ENCODE data around the gene ITGA11.

DNA sequence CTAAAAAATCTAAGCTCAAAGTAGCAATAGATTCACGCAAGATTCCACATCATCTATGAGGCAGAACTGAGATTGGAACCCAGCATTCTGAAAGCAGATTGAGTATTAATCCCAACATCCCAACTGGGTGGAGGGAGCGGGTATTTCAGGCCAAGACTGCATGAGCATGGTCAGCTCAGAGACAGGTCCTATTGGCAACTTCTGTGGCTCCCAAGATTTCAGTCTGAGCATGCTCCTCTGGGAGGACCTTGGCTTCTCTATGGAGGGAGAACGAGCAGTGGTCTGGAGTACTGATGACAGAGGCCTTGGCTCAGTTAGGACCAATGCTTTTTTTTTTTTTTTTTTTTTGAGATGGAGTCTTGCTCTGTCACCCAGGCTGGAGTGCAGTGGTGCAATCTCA, 4.0 kb upstream of the ITGA11 start:
- TF ChIP-seq KDM1A (CRISPR knock-in tag; IDR thresholded peaks at IDR 0.05) (no peak), CBX5 (CRISPR knock-in tag; IDR thresholded peaks at IDR 0.05; ENCODE audit: borderline replicate concordance) (no peak), NR1H2 (CRISPR knock-in tag; IDR thresholded peaks at IDR 0.05; ENCODE audit: borderline replicate concordance, low read depth) (no peak), SP1 (IDR thresholded peaks at IDR 0.05) (no peak), SP1 (CRISPR knock-in tag; IDR thresholded peaks at IDR 0.05) (no peak), ZNF350 (CRISPR knock-in tag; IDR thresholded peaks at IDR 0.05; ENCODE audit: borderline replicate concordance, low read depth) (no peak), SIN3B (IDR thresholded peaks at IDR 0.05; ENCODE audit: low read length) (no peak), HNRNPL (IDR thresholded peaks at IDR 0.05; ENCODE audit: low read depth, low read length) (no peak), EZH2 (conservative IDR thresholded peaks at IDR 0.05; ENCODE audit: low read depth, low read length) (no peak), SOX6 (IDR thresholded peaks at IDR 0.05) (no peak), SOX6 (CRISPR knock-in tag; IDR thresholded peaks at IDR 0.05) (no peak)
- TF ChIP-seq, protein P1, sequence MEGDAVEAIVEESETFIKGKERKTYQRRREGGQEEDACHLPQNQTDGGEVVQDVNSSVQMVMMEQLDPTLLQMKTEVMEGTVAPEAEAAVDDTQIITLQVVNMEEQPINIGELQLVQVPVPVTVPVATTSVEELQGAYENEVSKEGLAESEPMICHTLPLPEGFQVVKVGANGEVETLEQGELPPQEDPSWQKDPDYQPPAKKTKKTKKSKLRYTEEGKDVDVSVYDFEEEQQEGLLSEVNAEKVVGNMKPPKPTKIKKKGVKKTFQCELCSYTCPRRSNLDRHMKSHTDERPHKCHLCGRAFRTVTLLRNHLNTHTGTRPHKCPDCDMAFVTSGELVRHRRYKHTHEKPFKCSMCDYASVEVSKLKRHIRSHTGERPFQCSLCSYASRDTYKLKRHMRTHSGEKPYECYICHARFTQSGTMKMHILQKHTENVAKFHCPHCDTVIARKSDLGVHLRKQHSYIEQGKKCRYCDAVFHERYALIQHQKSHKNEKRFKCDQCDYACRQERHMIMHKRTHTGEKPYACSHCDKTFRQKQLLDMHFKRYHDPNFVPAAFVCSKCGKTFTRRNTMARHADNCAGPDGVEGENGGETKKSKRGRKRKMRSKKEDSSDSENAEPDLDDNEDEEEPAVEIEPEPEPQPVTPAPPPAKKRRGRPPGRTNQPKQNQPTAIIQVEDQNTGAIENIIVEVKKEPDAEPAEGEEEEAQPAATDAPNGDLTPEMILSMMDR (CRISPR knock-in tag; IDR thresholded peaks at IDR 0.05), result no peak
